HUDEP-2 (cell line): ENCODE measurements around the gene LNPK.
A peak's percentile ranks its signal among the peaks of the same experiment; 100 is the strongest.
"Not testable (repeated sequence)": the region's sequence is repeated elsewhere in the genome, so short reads cannot be mapped to it uniquely, and the experiment has no call there.

Experiments used
- DNase-seq, 76 experiments: peaks; one replicate each; lab custom pipeline; 2025; ENCODE audit not compliant: unreplicated experiment in 76 of 76; lab: John Stamatoyannopoulos, UW

LNPK gene

GRCh38 chr2:175976391-175977157 lies 25.5 kb downstream of the LNPK start:
- DNase-seq, result no peak

- peak in 1 of 76 experiments; percentile 1 for DNase-seq
Measured at GRCh38 chr2:175973373-175973772, 28.7 kb downstream of the LNPK start.

- no peak for DNase-seq
Measured at GRCh38 chr2:175966839-175967238, 35.2 kb downstream of the LNPK start.

GRCh38 chr2:175965773-175966172 lies 36.3 kb downstream of the LNPK start:
- DNase-seq, result no peak

GRCh38 chr2:175964195-175964594 lies 37.9 kb downstream of the LNPK start:
- peak in 2 of 76 experiments; percentile 2 to 4 for DNase-seq

- not testable (repeated sequence) for DNase-seq
Measured at GRCh38 chr2:175963171-175963570, 38.9 kb downstream of the LNPK start.

- DNase-seq, result no peak
Measured at GRCh38 chr2:175957845-175958244, 44.2 kb downstream of the LNPK start.

- peak in 1 of 76 experiments; percentile 3 for DNase-seq
Measured at GRCh38 chr2:175955136-175955535, 46.9 kb downstream of the LNPK start.

- DNase-seq, result no peak
Measured at GRCh38 chr2:175950512-175950911, 51.6 kb downstream of the LNPK start.

- no peak for DNase-seq
Measured at GRCh38 chr2:175948191-175948590, 53.9 kb downstream of the LNPK start.

GRCh38 chr2:175947073-175947472 lies 55.0 kb downstream of the LNPK start:
- no peak for DNase-seq

GRCh38 chr2:175941699-175942098 lies 60.4 kb downstream of the LNPK start:
- DNase-seq, result no peak

- no peak for DNase-seq
Measured at GRCh38 chr2:175937216-175937615, 64.9 kb downstream of the LNPK start.

GRCh38 chr2:175935289-175936181 lies 66.5 kb downstream of the LNPK start:
- DNase-seq, result peak in 38 of 76 experiments; percentile 5 to 89 (median 63)

GRCh38 chr2:175932675-175933074 lies 69.4 kb downstream of the LNPK start:
- no peak for DNase-seq

GRCh38 chr2:175931805-175932204 lies 70.3 kb downstream of the LNPK start:
- DNase-seq, result no peak

- DNase-seq, result no peak
Measured at GRCh38 chr2:175930504-175930903, 71.6 kb downstream of the LNPK start.

GRCh38 chr2:175929850-175930249 lies 72.2 kb downstream of the LNPK start:
- no peak for DNase-seq

- DNase-seq, result no peak
Measured at GRCh38 chr2:175926272-175926671, 75.8 kb downstream of the LNPK start.

GRCh38 chr2:175922160-175922559 lies 79.9 kb downstream of the LNPK start:
- no peak for DNase-seq

GRCh38 chr2:175918935-175919334 lies 83.1 kb downstream of the LNPK start:
- DNase-seq, result peak in 14 of 76 experiments; percentile 10 to 57 (median 22)

GRCh38 chr2:175914846-175915245 lies 87.2 kb downstream of the LNPK start:
- DNase-seq, result no peak
